Smooth muscle cell (in vitro differentiated cells): ENCODE data around the gene TGFB1I1. TPM values are rescaled to one million over a fixed set of nuclear protein-coding genes. Genes with fewer than 3 reads are reported as not detected.

ENCODE experiments used
- DNase-seq: peaks from one replicate; lab custom pipeline; 2025; ENCODE audit not compliant: unreplicated experiment; lab: John Stamatoyannopoulos, UW
- H2AFZ ChIP-seq: fragments of 200-600 bp; sonication (generic); 2 replicates; pipeline ENCODE4 v1.6.0; 2016; ENCODE audit warnings: antibody characterized with exemption, low read depth, mild to moderate bottlenecking
- H3F3A ChIP-seq: fragments of 200-600 bp; sonication (generic); 2 replicates; pipeline ENCODE4 v1.6.0; 2017; ENCODE audit warnings: antibody characterized with exemption, low read depth
- H3K27ac ChIP-seq: fragments of 200-600 bp; sonication (generic); 2 replicates; pipeline ENCODE4 v1.5.1; 2016; ENCODE audit warnings: low read depth, mild to moderate bottlenecking
- H3K27me3 ChIP-seq: fragments of 200-600 bp; sonication (generic); 2 replicates; pipeline ENCODE4 v1.6.1; 2016; ENCODE audit warnings: low read depth, mild to moderate bottlenecking
- H3K36me3 ChIP-seq: fragments of 200-600 bp; sonication (generic); 2 replicates; pipeline ENCODE4 v1.5.1; 2016; ENCODE audit warnings: low read depth
- H3K4me1 ChIP-seq: fragments of 200-600 bp; sonication (generic); 2 replicates; pipeline ENCODE4 v1.5.1; 2016; ENCODE audit warnings: low read depth
- H3K4me2 ChIP-seq: fragments of 200-600 bp; sonication (generic); 2 replicates; pipeline ENCODE4 v1.6.0; 2016; ENCODE audit warnings: mild to moderate bottlenecking
- H3K4me3 ChIP-seq: fragments of 200-600 bp; sonication (generic); 2 replicates; pipeline ENCODE4 v1.5.1; 2016; ENCODE audit warnings: mild to moderate bottlenecking
- H3K79me2 ChIP-seq: fragments of 200-600 bp; sonication (generic); 2 replicates; pipeline ENCODE4 v1.6.0; 2016; ENCODE audit warnings: low read depth, mild to moderate bottlenecking
- H3K9ac ChIP-seq: fragments of 200-600 bp; sonication (generic); 2 replicates; pipeline ENCODE4 v1.6.0; 2016; ENCODE audit warnings: low read depth
- H3K9me3 ChIP-seq: fragments of 200-600 bp; sonication (generic); replicated peaks from 2 replicates; pipeline ENCODE4 v1.5.1; 2016; ENCODE audit warnings: low read depth
- H4K20me1 ChIP-seq: fragments of 200-600 bp; sonication (generic); 2 replicates; pipeline ENCODE4 v1.6.0; 2016; ENCODE audit warnings: low read depth
- WGBS: methylation state at CpG from one replicate; pipeline ENCODE4 v1.1.7; 2016; ENCODE audit warnings: low lambda C conversion rate; 5-methylcytosine and 5-hydroxymethylcytosine counted together
- polyA plus RNA-seq: library from polyadenylated mRNA; unstranded; fragments of >200 nt; fragmentation: Nextera tagmentation; extraction: Ambion mirVana; gene quantifications from 2 replicates; pipeline ENCODE4 v1.2.1, GENCODE V29; 2016
- total RNA-seq: library from RNA; depleted of rRNA; stranded (reverse); fragments of >200 nt; gene quantifications from 2 replicates; pipeline ENCODE4 v1.2.3, GENCODE V29; 2014
- TF ChIP-seq, protein P1 (sequence below): fragments of 200-600 bp; sonication (generic); IDR thresholded peaks from 2 replicates; pipeline ENCODE4 v1.5.1; 2017; ENCODE audit warnings: borderline replicate concordance, mild to moderate bottlenecking, antibody characterized with exemption; ENCODE audit not compliant: insufficient read depth, poor library complexity, severe bottlenecking

The TGFB1I1 gene
- total and polyA plus RNA-seq, 2 experiments from 2014 or later, result 73.0 to 203 TPM

DNA sequence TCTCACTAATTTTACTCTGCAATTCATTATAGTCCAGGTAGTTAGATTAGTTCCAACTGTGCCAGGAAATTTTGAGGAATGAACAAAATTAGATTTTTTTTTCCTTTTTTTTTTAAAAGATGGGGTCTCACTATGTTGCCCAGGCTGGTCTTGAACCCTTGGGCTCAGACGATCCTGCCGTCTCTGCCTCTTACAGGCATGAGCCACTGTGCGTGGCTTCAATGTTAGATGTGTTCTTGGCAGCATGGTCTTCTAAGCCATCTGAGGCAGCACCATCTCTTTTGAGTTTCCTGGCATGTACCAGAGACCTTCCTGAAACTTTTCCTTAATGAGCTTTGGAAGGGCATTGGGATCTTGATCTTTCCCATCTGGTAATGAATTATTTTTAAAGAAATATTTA lies 53.2 kb downstream of the TGFB1I1 start:
- Histone ChIP-seq H3K27me3 (peaks cover 35% of the 10 kb centered on the region), H3K4me1 (no peaks in the 10 kb centered on the region), H3K4me3 (no peak overlapping the region), H3K36me3 (no peaks in the 10 kb centered on the region), H2AFZ (no peak overlapping the region), H3K4me2 (no peak overlapping the region), H4K20me1 (no peaks in the 10 kb centered on the region), H3K9ac (no peak overlapping the region), H3F3A (no peaks in the 10 kb centered on the region), H3K27ac (no peak overlapping the region), H3K79me2 (no peaks in the 10 kb centered on the region), H3K9me3 (no peaks in the 10 kb centered on the region)
- DNase-seq, result no peak
- TF ChIP-seq, protein P1, sequence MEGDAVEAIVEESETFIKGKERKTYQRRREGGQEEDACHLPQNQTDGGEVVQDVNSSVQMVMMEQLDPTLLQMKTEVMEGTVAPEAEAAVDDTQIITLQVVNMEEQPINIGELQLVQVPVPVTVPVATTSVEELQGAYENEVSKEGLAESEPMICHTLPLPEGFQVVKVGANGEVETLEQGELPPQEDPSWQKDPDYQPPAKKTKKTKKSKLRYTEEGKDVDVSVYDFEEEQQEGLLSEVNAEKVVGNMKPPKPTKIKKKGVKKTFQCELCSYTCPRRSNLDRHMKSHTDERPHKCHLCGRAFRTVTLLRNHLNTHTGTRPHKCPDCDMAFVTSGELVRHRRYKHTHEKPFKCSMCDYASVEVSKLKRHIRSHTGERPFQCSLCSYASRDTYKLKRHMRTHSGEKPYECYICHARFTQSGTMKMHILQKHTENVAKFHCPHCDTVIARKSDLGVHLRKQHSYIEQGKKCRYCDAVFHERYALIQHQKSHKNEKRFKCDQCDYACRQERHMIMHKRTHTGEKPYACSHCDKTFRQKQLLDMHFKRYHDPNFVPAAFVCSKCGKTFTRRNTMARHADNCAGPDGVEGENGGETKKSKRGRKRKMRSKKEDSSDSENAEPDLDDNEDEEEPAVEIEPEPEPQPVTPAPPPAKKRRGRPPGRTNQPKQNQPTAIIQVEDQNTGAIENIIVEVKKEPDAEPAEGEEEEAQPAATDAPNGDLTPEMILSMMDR, result no peak
- WGBS, result 81% methylated on average over 3 of the region's 3 CpGs

Other genes starting within 250 kb of the TGFB1I1 start
- gene ITGAM, start 212.2 kb upstream of the TGFB1I1 start, total RNA-seq, result 0.40 TPM in 1 of 2 replicates, not detected in the other
- gene ITGAM, start 212.2 kb upstream of the TGFB1I1 start, polyA plus RNA-seq, result not detected in 2 replicates
- 0.31 TPM in 1 of 2 replicates, not detected in the other for gene ITGAX, start 117.0 kb upstream of the TGFB1I1 start, total RNA-seq
- not detected in 2 replicates for gene ITGAX, start 117.0 kb upstream of the TGFB1I1 start, polyA plus RNA-seq
- gene ITGAD, start 78.8 kb upstream of the TGFB1I1 start, total RNA-seq, result not detected in 2 replicates
- gene ITGAD, start 78.8 kb upstream of the TGFB1I1 start, polyA plus RNA-seq, result not detected in 2 replicates
- not detected in 2 replicates for gene COX6A2, start 43.8 kb upstream of the TGFB1I1 start, total RNA-seq
- not detected in 2 replicates for gene COX6A2, start 43.8 kb upstream of the TGFB1I1 start, polyA plus RNA-seq
- gene ZNF843, start 29.4 kb upstream of the TGFB1I1 start, total RNA-seq, result 1.6 and 2.2 TPM in 2 replicates
- gene ZNF843, start 29.4 kb upstream of the TGFB1I1 start, polyA plus RNA-seq, result 1.7 and 2.3 TPM in 2 replicates
- 5.8 and 7.0 TPM in 2 replicates for gene ARMC5, start 12.7 kb upstream of the TGFB1I1 start, total RNA-seq
- gene ARMC5, start 12.7 kb upstream of the TGFB1I1 start, polyA plus RNA-seq, result 19.6 and 24.6 TPM in 2 replicates
- gene SLC5A2, start 11.0 kb downstream of the TGFB1I1 start, total RNA-seq, result 0.40 TPM in 1 of 2 replicates, not detected in the other
- gene SLC5A2, start 11.0 kb downstream of the TGFB1I1 start, polyA plus RNA-seq, result 5.1 and 10.6 TPM in 2 replicates
- gene RUSF1, start 36.2 kb downstream of the TGFB1I1 start, total RNA-seq, result 55.9 and 68.7 TPM in 2 replicates
- gene RUSF1, start 36.2 kb downstream of the TGFB1I1 start, polyA plus RNA-seq, result 72.1 and 73.7 TPM in 2 replicates
- not detected in 2 replicates for gene AHSP, start 55.7 kb downstream of the TGFB1I1 start, total RNA-seq
- gene AHSP, start 55.7 kb downstream of the TGFB1I1 start, polyA plus RNA-seq, result not detected in 2 replicates